Measurements from ENCODE around the gene MAZ. TPM values are rescaled to one million over a fixed set of nuclear protein-coding genes. Genes with fewer than 3 reads are reported as not detected.

Gene MAZ
- total RNA-seq, 2 experiments from 2014 or later = 427 to 438 TPM

Other genes with a start within 250 kb of the MAZ start
- gene SPN, start 143.3 kb upstream of the MAZ start, total RNA-seq = 100 to 1,000 TPM; 122 TPM
- 1 to 10 TPM; 5.4 to 5.5 TPM for gene QPRT, start 127.3 kb upstream of the MAZ start, total RNA-seq
- 10 to 100 TPM; 17.3 to 19.1 TPM for gene C16orf54, start 60.5 kb upstream of the MAZ start, total RNA-seq
- not detected for gene ZG16, start 28.3 kb upstream of the MAZ start, total RNA-seq
- gene KIF22, start 15.8 kb upstream of the MAZ start, total RNA-seq = 100 to 1,000 TPM; 145 to 150 TPM
- gene PRRT2, start 5.7 kb downstream of the MAZ start, total RNA-seq = 1 to 10 TPM in 1 of 2 experiments, under 1 TPM in 1; 0.52 to 1.3 TPM
- gene PAGR1, start 9.6 kb downstream of the MAZ start, total RNA-seq = 10 to 100 TPM; 33.7 to 34.8 TPM
- gene MVP, start 13.9 kb downstream of the MAZ start, total RNA-seq = 10 to 100 TPM; 30.7 to 30.8 TPM
- gene CDIPT, start 56.7 kb downstream of the MAZ start, total RNA-seq = 10 to 100 TPM; 46.8 to 50.6 TPM
- gene SEZ6L2, start 93.0 kb downstream of the MAZ start, total RNA-seq = under 1 TPM in 1 of 2 experiments, not detected in 1; 0.32 TPM
- gene ASPHD1, start 94.0 kb downstream of the MAZ start, total RNA-seq = 1 to 10 TPM; 1.3 to 2.0 TPM
- 10 to 100 TPM; 27.2 to 30.3 TPM for gene KCTD13, start 119.7 kb downstream of the MAZ start, total RNA-seq
- 10 to 100 TPM; 29.3 TPM for gene TMEM219, start 155.6 kb downstream of the MAZ start, total RNA-seq
- 10 to 100 TPM; 24.9 to 26.4 TPM for gene TAOK2, start 167.3 kb downstream of the MAZ start, total RNA-seq
- 10 to 100 TPM; 39.5 to 41.4 TPM for gene HIRIP3, start 189.1 kb downstream of the MAZ start, total RNA-seq
- gene INO80E, start 189.7 kb downstream of the MAZ start, total RNA-seq = 10 to 100 TPM; 83.8 to 91.1 TPM
- 1 to 10 TPM in 1 of 2 experiments, under 1 TPM in 1; 0.89 to 1.4 TPM for gene DOC2A, start 204.5 kb downstream of the MAZ start, total RNA-seq
- gene C16orf92, start 216.7 kb downstream of the MAZ start, total RNA-seq = not detected
- gene TLCD3B, start 224.7 kb downstream of the MAZ start, total RNA-seq = 1 to 10 TPM; 1.2 to 2.0 TPM